Measurements from ENCODE around the gene MACROH2A1.

GRCh38 chr5:135320718-135321484, 78.1 kb downstream of the MACROH2A1 start:
- no peak for TF ChIP-seq CTCF (conservative IDR thresholded peaks at IDR 0.05; ENCODE audit: low read depth in 2 of 2)
- TF ChIP-seq EZH2 (IDR thresholded peaks at IDR 0.05; ENCODE audit: low read depth, unreplicated experiment): no peak
- no peak for TF ChIP-seq EZH2phosphoT487 (IDR thresholded peaks at IDR 0.05; ENCODE audit: unreplicated experiment)
- no peak for TF ChIP-seq POLR2AphosphoS5 (IDR thresholded peaks at IDR 0.05; ENCODE audit: low read depth)
- no peak for TF ChIP-seq STAT1 (IDR thresholded peaks at IDR 0.05; ENCODE audit: unreplicated experiment)
- TF ChIP-seq REST (IDR thresholded peaks at IDR 0.05; ENCODE audit: unreplicated experiment): no peak
- TF ChIP-seq ZNF114 (CRISPR knock-in tag; IDR thresholded peaks at IDR 0.05): no peak

All from GM23338 (cell line).